CD4-positive, alpha-beta memory T cell (primary cell): ENCODE measurements around the gene PPARG. TPM values are rescaled to one million over a fixed set of nuclear protein-coding genes. Genes with fewer than 3 reads are reported as not detected.

Experiments
- CTCF ChIA-PET: fragments of 350-600 bp; sonication (Branson Sonifier 250); formaldehyde crosslinking; loops from one replicate; lab custom pipeline; 2021; ENCODE audit warnings: inconsistent platforms; ENCODE audit not compliant: partially characterized antibody; lab: Charles Lee
- POLR2A ChIA-PET: fragments of 350-600 bp; sonication (Branson Sonifier 250); formaldehyde crosslinking; loops from one replicate; lab custom pipeline; 2021; ENCODE audit not compliant: partially characterized antibody; lab: Charles Lee
- DNase-seq, 5 donors: peaks; one replicate each; pipeline versions ENCODE4 v3.0.0 to v3.0.0-alpha.2; 2020 to 2022; ENCODE audit warnings: mixed read lengths in 1 of 5
- H3K27ac ChIP-seq: one replicate; pipeline ENCODE4 v1.7.0; 2013; ENCODE audit warnings: low read depth, low read length
- H3K27me3 ChIP-seq: 2 replicates; pipeline ENCODE4 v1.7.0; 2013; ENCODE audit warnings: mild to moderate bottlenecking, low read length, moderate library complexity; ENCODE audit not compliant: insufficient read depth
- H3K36me3 ChIP-seq: 2 replicates; pipeline ENCODE4 v1.7.0; 2013; ENCODE audit warnings: mild to moderate bottlenecking, low read length, moderate library complexity; ENCODE audit not compliant: insufficient read depth
- H3K4me1 ChIP-seq: 2 replicates; pipeline ENCODE4 v1.7.0; 2013; ENCODE audit warnings: mild to moderate bottlenecking, low read length, moderate library complexity; ENCODE audit not compliant: insufficient read depth
- H3K4me3 ChIP-seq, 2 donors: one replicate each; pipeline ENCODE4 v1.7.0; 2013; ENCODE audit warnings: low read length in 2 of 2, mild to moderate bottlenecking in 1 of 2
- H3K9me3 ChIP-seq, 2 donors: one replicate each; pipeline ENCODE4 v1.7.0; 2013; ENCODE audit warnings: low read length in 2 of 2, control low read depth in 1 of 2; ENCODE audit not compliant: control insufficient read depth in 1 of 2
- H3K27ac Mint-ChIP-seq, 7 donors: one replicate each; pipeline ENCODE4 v1.8.0; 2020 to 2021; ENCODE audit warnings: mixed read lengths in 7 of 7, mild to moderate bottlenecking in 6 of 7, inconsistent platforms in 3 of 7, moderate library complexity in 3 of 7
- H3K27me3 Mint-ChIP-seq, 2 donors: one replicate each; pipeline ENCODE4 v1.8.0; 2020 to 2021; ENCODE audit warnings: mixed read lengths in 2 of 2
- H3K36me3 Mint-ChIP-seq, 2 donors: one replicate each; pipeline ENCODE4 v1.8.0; 2020 to 2021; ENCODE audit warnings: mixed read lengths in 2 of 2, inconsistent platforms in 1 of 2, mild to moderate bottlenecking in 1 of 2
- H3K4me1 Mint-ChIP-seq, 4 donors: one replicate each; pipeline ENCODE4 v1.8.0; 2020 to 2021; ENCODE audit warnings: mixed read lengths in 4 of 4, mild to moderate bottlenecking in 1 of 4
- H3K4me3 Mint-ChIP-seq, 8 donors: one replicate each; pipeline ENCODE4 v1.8.0; 2020 to 2021; ENCODE audit warnings: mixed read lengths in 8 of 8, mild to moderate bottlenecking in 7 of 8, moderate library complexity in 6 of 8, inconsistent platforms in 3 of 8
- H3K9me3 Mint-ChIP-seq, 8 donors: one replicate each; pipeline ENCODE4 v1.8.0; 2020 to 2021; ENCODE audit warnings: mixed read lengths in 8 of 8, mild to moderate bottlenecking in 5 of 8, inconsistent platforms in 3 of 8, moderate library complexity in 1 of 8
- intact Hi-C: fragments of 100-400 bp; cut with micrococcal nuclease; formaldehyde crosslinking; loops from one replicate; pipeline ENCODE4 v1.15.1; 2023
- polyA plus RNA-seq, 2 donors: library from polyadenylated mRNA; unstranded; fragments of 300-500 nt; fragmentation: Illumina TruSeq; gene quantifications; one replicate each; pipeline ENCODE4 v1.2.3, GENCODE V29; 2021
- total RNA-seq, 2 experiments: library from RNA; stranded (reverse); gene quantifications; one replicate each; pipeline ENCODE4 v1.2.3, GENCODE V29; 2021

Gene PPARG
- total and polyA plus RNA-seq, 4 experiments from 2014 or later: 0.29 to 0.99 (median 0.83) TPM; not detected in 1

- Histone ChIP-seq H3K27ac (no peak overlapping the region), H3K27me3 (no peaks in the 10 kb centered on the region), H3K4me1 (peaks cover 7% of the 10 kb centered on the region), H3K9me3 (no peaks in the 10 kb centered on the region), H3K4me3 (no peak overlapping the region), H3K36me3 (no peaks in the 10 kb centered on the region)
- Mint-ChIP-seq H3K27ac (no peak overlapping the region), H3K4me1 (peaks cover 7 to 14% (median 9%) of the 10 kb centered on the region in 4 donors), H3K4me3 (no peak overlapping the region), H3K27me3 (no peaks in the 10 kb centered on the region), H3K9me3 (peaks cover 0 to 2% (median 0%) of the 10 kb centered on the region in 8 donors), H3K36me3 (no peaks in the 10 kb centered on the region)
- intact Hi-C loops: no loop called here
- no peak for DNase-seq
- ChIA-PET POLR2A (no interaction called here), CTCF (no interaction called here)
Measured at GRCh38 chr3:12460127-12460526, 171.3 kb downstream of the PPARG start.

GRCh38 chr3:12461097-12461649, 172.3 kb downstream of the PPARG start:
- Histone ChIP-seq H3K4me3 (no peak overlapping the region), H3K27ac (no peak overlapping the region), H3K27me3 (no peaks in the 10 kb centered on the region), H3K36me3 (no peaks in the 10 kb centered on the region), H3K9me3 (no peaks in the 10 kb centered on the region), H3K4me1 (peaks cover 7% of the 10 kb centered on the region)
- Mint-ChIP-seq H3K4me3 (peak overlapping the region in 1 of 8 donors; percentile 60), H3K36me3 (no peaks in the 10 kb centered on the region), H3K9me3 (no peaks in the 10 kb centered on the region), H3K27ac (peak overlapping the region in 1 of 7 donors; percentile 68), H3K4me1 (peaks cover 7 to 14% (median 9%) of the 10 kb centered on the region in 4 donors), H3K27me3 (no peaks in the 10 kb centered on the region)
- intact Hi-C loops: no loop called here
- ChIA-PET CTCF (interaction anchor here (1.2 to 2.9 kb wide), 2 partner anchors 16 to 19 kb away, joined by 3 to 9 read pairs; no protein-coding TSS in a partner anchor), POLR2A (no interaction called here)
- no peak for DNase-seq

GRCh38 chr3:12462159-12462947, 173.5 kb downstream of the PPARG start:
- Mint-ChIP-seq H3K4me3 (peak overlapping the region in 4 of 8 donors; percentile 9 to 63 (median 45)), H3K9me3 (no peaks in the 10 kb centered on the region), H3K27ac (peak overlapping the region in 4 of 7 donors; percentile 21 to 62 (median 52)), H3K27me3 (no peaks in the 10 kb centered on the region), H3K36me3 (no peaks in the 10 kb centered on the region), H3K4me1 (peaks cover 7 to 14% (median 9%) of the 10 kb centered on the region in 4 donors)
- Histone ChIP-seq H3K4me3 (no peak overlapping the region), H3K27ac (no peak overlapping the region), H3K36me3 (no peaks in the 10 kb centered on the region), H3K9me3 (no peaks in the 10 kb centered on the region), H3K27me3 (no peaks in the 10 kb centered on the region), H3K4me1 (peaks cover 7% of the 10 kb centered on the region)
- ChIA-PET CTCF (interaction anchor here (2.9 kb wide), 1 partner anchor 18 kb away, joined by 9 read pairs; no protein-coding TSS in a partner anchor), POLR2A (no interaction called here)
- intact Hi-C loops: no loop called here
- peak in 1 of 5 donors; percentile 4 for DNase-seq

GRCh38 chr3:12463686-12464085, 174.8 kb downstream of the PPARG start:
- no peaks in the 10 kb centered on the region for H3K36me3 Mint-ChIP-seq
- intact Hi-C loops: no loop called here
- Histone ChIP-seq H3K36me3 (no peaks in the 10 kb centered on the region), H3K9me3 (no peaks in the 10 kb centered on the region), H3K4me3 (no peak overlapping the region), H3K4me1 (peaks cover 7% of the 10 kb centered on the region), H3K27me3 (no peaks in the 10 kb centered on the region), H3K27ac (no peak overlapping the region)
- H3K27me3 Mint-ChIP-seq: peaks cover 0 to 1% of the 10 kb centered on the region in 2 donors
- CTCF ChIA-PET: no interaction called here
- H3K27ac Mint-ChIP-seq: no peak overlapping the region
- peaks cover 7 to 14% (median 9%) of the 10 kb centered on the region in 4 donors for H3K4me1 Mint-ChIP-seq
- no peaks in the 10 kb centered on the region for H3K9me3 Mint-ChIP-seq
- H3K4me3 Mint-ChIP-seq: no peak overlapping the region
- POLR2A ChIA-PET: no interaction called here
- DNase-seq: no peak

GRCh38 chr3:12464181-12464580, 175.3 kb downstream of the PPARG start:
- Histone ChIP-seq H3K27ac (no peak overlapping the region), H3K27me3 (no peaks in the 10 kb centered on the region), H3K4me3 (no peak overlapping the region), H3K9me3 (no peaks in the 10 kb centered on the region), H3K36me3 (no peaks in the 10 kb centered on the region), H3K4me1 (peaks cover 7% of the 10 kb centered on the region)
- no peak overlapping the region for H3K4me3 Mint-ChIP-seq
- H3K27ac Mint-ChIP-seq: peak overlapping the region in 3 of 7 donors; percentile 20 to 23 (median 20)
- POLR2A ChIA-PET: interaction anchor here (1.0 kb wide), 1 partner anchor 20 kb away, joined by 3 read pairs; the partner anchor contains the start of gene TSEN2
- peaks cover 7 to 14% (median 9%) of the 10 kb centered on the region in 4 donors for H3K4me1 Mint-ChIP-seq
- no peaks in the 10 kb centered on the region for H3K9me3 Mint-ChIP-seq
- peaks cover 0 to 1% of the 10 kb centered on the region in 2 donors for H3K27me3 Mint-ChIP-seq
- no peaks in the 10 kb centered on the region for H3K36me3 Mint-ChIP-seq
- DNase-seq: no peak
- intact Hi-C loops: no loop called here
- CTCF ChIA-PET: interaction anchor here (1.1 kb wide), 1 partner anchor 20 kb away, joined by 3 read pairs; the partner anchor contains the start of gene TSEN2

- H3K27me3 ChIP-seq: no peaks in the 10 kb centered on the region
- H3K27me3 Mint-ChIP-seq: peaks cover 0 to 1% of the 10 kb centered on the region in 2 donors
- intact Hi-C loops: no loop called here
- DNase-seq: no peak
- no peak overlapping the region for H3K27ac ChIP-seq
- no peak overlapping the region for H3K4me3 Mint-ChIP-seq
- no peaks in the 10 kb centered on the region for H3K36me3 Mint-ChIP-seq
- no peaks in the 10 kb centered on the region for H3K36me3 ChIP-seq
- peaks cover 7% of the 10 kb centered on the region for H3K4me1 ChIP-seq
- ChIA-PET CTCF (interaction anchor here (1.1 kb wide), 1 partner anchor 19 kb away, joined by 3 read pairs; the partner anchor contains the start of gene TSEN2), POLR2A (interaction anchor here (1.0 kb wide), 1 partner anchor 19 kb away, joined by 3 read pairs; the partner anchor contains the start of gene TSEN2)
- H3K27ac Mint-ChIP-seq: peak overlapping the region in 1 of 7 donors; percentile 77
- H3K4me3 ChIP-seq: no peak overlapping the region
- no peaks in the 10 kb centered on the region for H3K9me3 Mint-ChIP-seq
- H3K4me1 Mint-ChIP-seq: peaks cover 7 to 14% (median 9%) of the 10 kb centered on the region in 4 donors
- no peaks in the 10 kb centered on the region for H3K9me3 ChIP-seq
Measured at GRCh38 chr3:12465151-12465835, 176.4 kb downstream of the PPARG start.
